Embryonic facial prominence (tissue), 1 donor: Measurements from ENCODE around the gene ZNF764.

Source experiments
- DNase-seq: peaks from one replicate; pipeline ENCODE4 v3.0.0-alpha.2; 2016; ENCODE audit errors: extremely low spot score

ZNF764 gene

GRCh38 chr16:30570636-30571444 lies 12.7 kb upstream of the ZNF764 start:
- no peak for DNase-seq

- DNase-seq = no peak
Measured at GRCh38 chr16:30569746-30570635, 11.8 kb upstream of the ZNF764 start.

GRCh38 chr16:30569281-30569680 lies 11.1 kb upstream of the ZNF764 start:
- no peak for DNase-seq

GRCh38 chr16:30567991-30568638 lies 9.9 kb upstream of the ZNF764 start:
- DNase-seq = no peak

- no peak for DNase-seq
Measured at GRCh38 chr16:30567160-30567990, 9.2 kb upstream of the ZNF764 start.

GRCh38 chr16:30566531-30566930 lies 8.4 kb upstream of the ZNF764 start:
- no peak for DNase-seq

- no peak for DNase-seq
Measured at GRCh38 chr16:30565984-30566383, 7.8 kb upstream of the ZNF764 start.

GRCh38 chr16:30565526-30565925 lies 7.4 kb upstream of the ZNF764 start:
- no peak for DNase-seq

- DNase-seq = no peak
Measured at GRCh38 chr16:30562021-30562420, 3.8 kb upstream of the ZNF764 start.

GRCh38 chr16:30561089-30561816 lies 3.1 kb upstream of the ZNF764 start:
- DNase-seq = no peak

- DNase-seq = no peak
Measured at GRCh38 chr16:30559690-30560089, 1.5 kb upstream of the ZNF764 start.

GRCh38 chr16:30558789-30559377 lies 709 bp upstream of the ZNF764 start:
- DNase-seq = no peak

- DNase-seq = no peak
Measured at GRCh38 chr16:30557707-30557956, 542 bp downstream of the ZNF764 start.

GRCh38 chr16:30556125-30556473 lies 2.1 kb downstream of the ZNF764 start:
- no peak for DNase-seq

GRCh38 chr16:30555315-30556124 lies 2.7 kb downstream of the ZNF764 start:
- DNase-seq = no peak

GRCh38 chr16:30554557-30555314 lies 3.4 kb downstream of the ZNF764 start:
- no peak for DNase-seq

GRCh38 chr16:30553393-30553899 lies 4.7 kb downstream of the ZNF764 start:
- DNase-seq = no peak

GRCh38 chr16:30552956-30553355 lies 5.2 kb downstream of the ZNF764 start:
- no peak for DNase-seq

GRCh38 chr16:30551781-30552180 lies 6.4 kb downstream of the ZNF764 start:
- DNase-seq = no peak
